22Rv1 (cell line): ENCODE results near the gene GYPA.
"Not testable (repeated sequence)": the region's sequence is repeated elsewhere in the genome, so short reads cannot be mapped to it uniquely, and the experiment has no call there.

Source experiments
- ZFX ChIP-seq: fragments of 450-650 bp; IDR thresholded peaks from 2 replicates; pipeline ENCODE4 v1.6.1; 2017; ENCODE audit warnings: antibody characterized with exemption, borderline replicate concordance
- TF ChIP-seq, protein P1 (sequence below): fragments of 450-650 bp; IDR thresholded peaks from 2 replicates; pipeline ENCODE4 v1.5.1; 2017; ENCODE audit warnings: mild to moderate bottlenecking

DNA sequence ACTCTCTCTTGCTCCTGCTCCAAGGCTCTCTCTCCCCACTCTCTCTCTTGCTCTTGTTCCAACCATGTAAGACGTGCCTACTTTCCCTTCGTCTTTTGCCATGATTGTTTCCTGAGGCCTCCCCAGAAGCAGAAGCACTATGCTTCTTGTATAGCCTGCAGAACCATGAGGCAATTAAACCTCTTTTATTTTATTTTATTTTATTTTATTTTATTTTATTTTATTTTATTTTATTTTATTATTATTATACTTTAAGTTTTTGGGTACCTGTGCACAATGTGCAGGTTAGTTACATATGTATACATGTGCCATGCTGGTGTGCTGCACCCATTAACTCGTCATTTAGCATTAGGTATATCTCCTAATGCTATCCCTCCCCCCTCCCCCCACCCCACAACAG is 17.2 kb downstream of the GYPA start:
- TF ChIP-seq, protein P1, sequence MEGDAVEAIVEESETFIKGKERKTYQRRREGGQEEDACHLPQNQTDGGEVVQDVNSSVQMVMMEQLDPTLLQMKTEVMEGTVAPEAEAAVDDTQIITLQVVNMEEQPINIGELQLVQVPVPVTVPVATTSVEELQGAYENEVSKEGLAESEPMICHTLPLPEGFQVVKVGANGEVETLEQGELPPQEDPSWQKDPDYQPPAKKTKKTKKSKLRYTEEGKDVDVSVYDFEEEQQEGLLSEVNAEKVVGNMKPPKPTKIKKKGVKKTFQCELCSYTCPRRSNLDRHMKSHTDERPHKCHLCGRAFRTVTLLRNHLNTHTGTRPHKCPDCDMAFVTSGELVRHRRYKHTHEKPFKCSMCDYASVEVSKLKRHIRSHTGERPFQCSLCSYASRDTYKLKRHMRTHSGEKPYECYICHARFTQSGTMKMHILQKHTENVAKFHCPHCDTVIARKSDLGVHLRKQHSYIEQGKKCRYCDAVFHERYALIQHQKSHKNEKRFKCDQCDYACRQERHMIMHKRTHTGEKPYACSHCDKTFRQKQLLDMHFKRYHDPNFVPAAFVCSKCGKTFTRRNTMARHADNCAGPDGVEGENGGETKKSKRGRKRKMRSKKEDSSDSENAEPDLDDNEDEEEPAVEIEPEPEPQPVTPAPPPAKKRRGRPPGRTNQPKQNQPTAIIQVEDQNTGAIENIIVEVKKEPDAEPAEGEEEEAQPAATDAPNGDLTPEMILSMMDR: not testable (repeated sequence)
- TF ChIP-seq ZFX: not testable (repeated sequence)
